CD4-positive, alpha-beta T cell treated with Interleukin-4 for 4 hours (primary cell): Measurements from ENCODE around the gene TSPY3.
"Not testable (repeated sequence)": the region's sequence is repeated elsewhere in the genome, so short reads cannot be mapped to it uniquely, and the experiment has no call there.

Experiments
- DNase-seq: peaks from one replicate; pipeline ENCODE4 v3.0.0-alpha.2; 2020

The TSPY3 gene, protein sequence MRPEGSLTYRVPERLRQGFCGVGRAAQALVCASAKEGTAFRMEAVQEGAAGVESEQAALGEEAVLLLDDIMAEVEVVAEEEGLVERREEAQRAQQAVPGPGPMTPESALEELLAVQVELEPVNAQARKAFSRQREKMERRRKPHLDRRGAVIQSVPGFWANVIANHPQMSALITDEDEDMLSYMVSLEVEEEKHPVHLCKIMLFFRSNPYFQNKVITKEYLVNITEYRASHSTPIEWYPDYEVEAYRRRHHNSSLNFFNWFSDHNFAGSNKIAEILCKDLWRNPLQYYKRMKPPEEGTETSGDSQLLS

GRCh38 chrY:9398121-9398520 is at the start of gene TSPY3:
Gene TSPY3 (plus strand): TSS chrY:9398421. CDS start chrY:9398467, 46 bp downstream.
- DNase-seq: not testable (repeated sequence)

GRCh38 chrY:9357497-9357896 is 40.7 kb upstream of the TSPY3 start, which contains the start of gene TSPY8:
Gene TSPY8 (plus strand): TSS chrY:9357797. CDS start chrY:9357843, 46 bp downstream.
- not testable (repeated sequence) for DNase-seq

DNA sequence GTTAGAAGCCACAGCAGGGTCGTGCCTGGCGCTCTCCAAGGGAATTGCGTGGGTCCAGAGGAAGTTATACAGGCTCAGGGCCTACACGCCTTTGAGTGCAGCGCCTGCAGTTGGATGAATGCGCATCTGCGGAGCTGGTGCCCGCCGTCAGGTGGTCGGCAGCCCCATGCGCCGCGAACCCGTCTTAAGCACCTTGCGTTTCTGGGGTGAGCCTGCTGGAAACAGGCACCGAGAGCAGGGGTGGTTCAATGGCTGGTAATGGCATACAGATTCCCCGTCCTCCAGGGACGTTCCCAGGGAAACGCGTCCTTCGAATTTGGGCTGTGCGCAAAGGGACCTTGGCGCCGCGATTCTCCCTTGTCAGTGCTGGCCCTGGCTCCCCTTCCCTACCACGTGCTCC is 1.7 kb upstream of the TSPY3 start:
- not testable (repeated sequence) for DNase-seq
